ENCODE measurements around the gene ASGR1.

DNA sequence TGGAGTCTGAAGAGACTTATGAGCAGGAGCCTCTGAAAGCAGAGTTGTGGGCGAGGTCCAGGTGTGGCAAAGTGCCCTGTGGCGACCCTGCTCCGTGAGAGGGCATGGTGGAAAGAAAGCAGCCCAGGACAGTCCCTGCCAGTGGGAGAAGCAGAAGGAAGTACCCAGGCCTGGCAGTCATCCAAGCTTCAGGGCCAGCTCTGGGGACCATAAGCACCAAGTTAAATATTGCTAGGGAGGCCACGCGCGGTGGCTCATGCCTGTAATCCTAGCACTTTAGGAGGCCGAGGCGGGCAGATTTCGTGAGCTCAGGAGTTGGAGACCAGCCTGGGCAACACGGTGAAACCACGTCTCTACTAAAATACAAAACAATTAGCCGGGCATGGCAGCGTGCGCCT is 4.9 kb upstream of the ASGR1 start:
- TF ChIP-seq, protein P1, sequence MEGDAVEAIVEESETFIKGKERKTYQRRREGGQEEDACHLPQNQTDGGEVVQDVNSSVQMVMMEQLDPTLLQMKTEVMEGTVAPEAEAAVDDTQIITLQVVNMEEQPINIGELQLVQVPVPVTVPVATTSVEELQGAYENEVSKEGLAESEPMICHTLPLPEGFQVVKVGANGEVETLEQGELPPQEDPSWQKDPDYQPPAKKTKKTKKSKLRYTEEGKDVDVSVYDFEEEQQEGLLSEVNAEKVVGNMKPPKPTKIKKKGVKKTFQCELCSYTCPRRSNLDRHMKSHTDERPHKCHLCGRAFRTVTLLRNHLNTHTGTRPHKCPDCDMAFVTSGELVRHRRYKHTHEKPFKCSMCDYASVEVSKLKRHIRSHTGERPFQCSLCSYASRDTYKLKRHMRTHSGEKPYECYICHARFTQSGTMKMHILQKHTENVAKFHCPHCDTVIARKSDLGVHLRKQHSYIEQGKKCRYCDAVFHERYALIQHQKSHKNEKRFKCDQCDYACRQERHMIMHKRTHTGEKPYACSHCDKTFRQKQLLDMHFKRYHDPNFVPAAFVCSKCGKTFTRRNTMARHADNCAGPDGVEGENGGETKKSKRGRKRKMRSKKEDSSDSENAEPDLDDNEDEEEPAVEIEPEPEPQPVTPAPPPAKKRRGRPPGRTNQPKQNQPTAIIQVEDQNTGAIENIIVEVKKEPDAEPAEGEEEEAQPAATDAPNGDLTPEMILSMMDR (IDR thresholded peaks at IDR 0.05) = no peak
- TF ChIP-seq ZFX (IDR thresholded peaks at IDR 0.05; ENCODE audit: borderline replicate concordance) = no peak

Measured in 22Rv1 (cell line).